SW 1271 (cell line): ENCODE measurements around the gene SEL1L3.
A peak's percentile ranks its signal among the peaks of the same experiment; 100 is the strongest.

Source experiments
- DNase-seq, 2 experiments: peaks; one replicate each; lab custom pipeline; 2025; lab: John Stamatoyannopoulos, UW

The SEL1L3 gene

GRCh38 chr4:25788703-25789238 is 74.0 kb downstream of the SEL1L3 start:
- no peak for DNase-seq

- DNase-seq, result no peak
Measured at GRCh38 chr4:25786497-25787065, 76.2 kb downstream of the SEL1L3 start.

GRCh38 chr4:25783943-25784342 is 78.8 kb downstream of the SEL1L3 start:
- DNase-seq, result no peak

- no peak for DNase-seq
Measured at GRCh38 chr4:25783126-25783525, 79.7 kb downstream of the SEL1L3 start.

- no peak for DNase-seq
Measured at GRCh38 chr4:25782482-25782881, 80.3 kb downstream of the SEL1L3 start.

GRCh38 chr4:25779021-25779420 is 83.8 kb downstream of the SEL1L3 start:
- DNase-seq, result no peak

- no peak for DNase-seq
Measured at GRCh38 chr4:25776795-25777194, 86.0 kb downstream of the SEL1L3 start.

- no peak for DNase-seq
Measured at GRCh38 chr4:25775166-25775565, 87.6 kb downstream of the SEL1L3 start.

- DNase-seq, result no peak
Measured at GRCh38 chr4:25773358-25773757, 89.4 kb downstream of the SEL1L3 start.

- DNase-seq, result no peak
Measured at GRCh38 chr4:25771672-25772071, 91.1 kb downstream of the SEL1L3 start.

- DNase-seq, result no peak
Measured at GRCh38 chr4:25770847-25771246, 91.9 kb downstream of the SEL1L3 start.

GRCh38 chr4:25769251-25769650 is 93.5 kb downstream of the SEL1L3 start:
- DNase-seq, result no peak

GRCh38 chr4:25767877-25768725 is 94.7 kb downstream of the SEL1L3 start:
- DNase-seq, result peak; percentile 12 to 50

GRCh38 chr4:25760518-25761157 is 102.2 kb downstream of the SEL1L3 start:
- DNase-seq, result no peak

- no peak for DNase-seq
Measured at GRCh38 chr4:25760048-25760447, 102.7 kb downstream of the SEL1L3 start.

- DNase-seq, result no peak
Measured at GRCh38 chr4:25759101-25759500, 103.7 kb downstream of the SEL1L3 start.

- no peak for DNase-seq
Measured at GRCh38 chr4:25757452-25757851, 105.3 kb downstream of the SEL1L3 start.

GRCh38 chr4:25756503-25756902 is 106.3 kb downstream of the SEL1L3 start:
- DNase-seq, result no peak

GRCh38 chr4:25755911-25756310 is 106.9 kb downstream of the SEL1L3 start:
- no peak for DNase-seq

- no peak for DNase-seq
Measured at GRCh38 chr4:25753239-25753638, 109.5 kb downstream of the SEL1L3 start.

- no peak for DNase-seq
Measured at GRCh38 chr4:25750874-25751273, 111.9 kb downstream of the SEL1L3 start.

GRCh38 chr4:25749150-25749794 is 113.5 kb downstream of the SEL1L3 start:
- DNase-seq, result no peak
